H1 (cell line): ENCODE data around the gene BTN2A1. TPM values are rescaled to one million over a fixed set of nuclear protein-coding genes. Genes with fewer than 3 reads are reported as not detected.

ENCODE experiments used
- CTCF ChIA-PET: fragments of 300-600 bp; sonication (Branson Sonifier 250); formaldehyde crosslinking; loops from one replicate; lab custom pipeline; 2021; ENCODE audit not compliant: partially characterized antibody; lab: Charles Lee
- POLR2A ChIA-PET: fragments of 300-600 bp; sonication (Branson Sonifier 250); formaldehyde crosslinking; loops from one replicate; lab custom pipeline; 2021; ENCODE audit warnings: inconsistent platforms; ENCODE audit not compliant: partially characterized antibody; lab: Charles Lee
- DNase-seq, 2 experiments: peaks; one replicate each; pipeline versions ENCODE4 v3.0.0 to v3.0.0-alpha.2; 2010 to 2022; ENCODE audit warnings: low spot score in 2 of 2, low read depth in 1 of 2, mixed read lengths in 1 of 2
- FAIRE-seq: peaks from 2 replicates; lab custom pipeline; 2011; peaks lifted over from hg19 to GRCh38; lab: Jason Lieb, UNC
- H2AFZ ChIP-seq: 2 replicates; pipeline ENCODE4 v1.8.1; 2012; ENCODE audit warnings: low read length, inconsistent platforms
- H2AK5ac ChIP-seq: 2 replicates; pipeline ENCODE4 v1.6.1; 2013; ENCODE audit warnings: low read depth, low read length
- H2BK120ac ChIP-seq: replicated peaks from 2 replicates; pipeline ENCODE3; 2013; ENCODE audit warnings: low read depth, low read length, inconsistent platforms
- H2BK12ac ChIP-seq: 2 replicates; pipeline ENCODE4 v1.6.1; 2013; ENCODE audit warnings: low read depth, low read length
- H2BK15ac ChIP-seq: 2 replicates; pipeline ENCODE4 v1.6.1; 2013; ENCODE audit warnings: low read length
- H2BK20ac ChIP-seq: 2 replicates; pipeline ENCODE4 v1.6.1; 2013; ENCODE audit warnings: low read length
- H2BK5ac ChIP-seq: 2 replicates; pipeline ENCODE4 v1.6.1; 2013; ENCODE audit warnings: low read depth, low read length
- H3K14ac ChIP-seq: 2 replicates; pipeline ENCODE4 v1.6.1; 2013; ENCODE audit warnings: inconsistent platforms; ENCODE audit not compliant: insufficient read length
- H3K18ac ChIP-seq: 2 replicates; pipeline ENCODE4 v1.6.1; 2013; ENCODE audit warnings: low read length; ENCODE audit errors: extremely low read depth
- H3K23ac ChIP-seq: 2 replicates; pipeline ENCODE4 v1.6.1; 2013; ENCODE audit warnings: inconsistent platforms; ENCODE audit not compliant: insufficient read length
- H3K23me2 ChIP-seq: 2 replicates; pipeline ENCODE4 v1.6.1; 2013; ENCODE audit warnings: low read depth, low read length
- H3K27ac ChIP-seq: 2 replicates; pipeline ENCODE4 v1.6.1; 2011; ENCODE audit warnings: low read depth, low read length, inconsistent platforms
- H3K27me3 ChIP-seq, 4 experiments: replicated peaks in 1 of 4; 1 replicate in 1 of 4; 2 replicates in 3 of 4; pipeline versions ENCODE4 v1.6.1 to v1.8.1; 2011 to 2013; ENCODE audit warnings: low read length in 3 of 4, mild to moderate bottlenecking in 3 of 4, inconsistent platforms in 2 of 4, mixed read lengths in 2 of 4, moderate library complexity in 1 of 4; ENCODE audit not compliant: control insufficient read depth in 3 of 4, insufficient read depth in 3 of 4; ENCODE audit errors: extremely low read depth in 1 of 4
- H3K36me3 ChIP-seq, 4 experiments: 2 replicates each; pipeline versions ENCODE4 v1.6.1 to v1.8.1; 2011 to 2013; ENCODE audit warnings: mild to moderate bottlenecking in 4 of 4, low read length in 3 of 4, moderate library complexity in 2 of 4, control low read depth in 1 of 4, inconsistent platforms in 1 of 4; ENCODE audit not compliant: insufficient read depth in 4 of 4, control insufficient read depth in 2 of 4
- H3K4ac ChIP-seq: replicated peaks from 2 replicates; pipeline ENCODE3; 2013; ENCODE audit warnings: low read length, low read depth, mixed read lengths, inconsistent platforms; ENCODE audit not compliant: insufficient read length
- H3K4me1 ChIP-seq, 4 experiments: replicated peaks in 1 of 4; 1 replicate in 1 of 4; 2 replicates in 3 of 4; pipeline versions ENCODE4 v1.6.1 to v1.8.1; 2011 to 2013; ENCODE audit warnings: low read length in 3 of 4, inconsistent platforms in 2 of 4, mixed read lengths in 1 of 4; ENCODE audit not compliant: insufficient read depth in 4 of 4, control insufficient read depth in 3 of 4
- H3K4me2 ChIP-seq, 2 experiments: 2 replicates each; pipeline versions ENCODE4 v1.6.1 to v1.8.1; 2011 to 2013; ENCODE audit warnings: low read depth in 2 of 2, low read length in 2 of 2, control low read depth in 1 of 2, inconsistent platforms in 1 of 2, mild to moderate bottlenecking in 1 of 2; ENCODE audit not compliant: insufficient read depth in 1 of 2
- H3K4me3 ChIP-seq, 4 experiments: fragments of 200-600, 300-600 bp in 1 of 4; sonication (generic), shearing (Covaris generic), sonication (Bioruptor Twin) in 1 of 4; 2 replicates each; pipeline versions ENCODE4 v1.5.1 to v1.8.1; 2011 to 2016; ENCODE audit warnings: low read length in 4 of 4, low read depth in 3 of 4, control low read depth in 2 of 4, inconsistent platforms in 2 of 4, mild to moderate bottlenecking in 2 of 4, mixed read lengths in 1 of 4, moderate library complexity in 1 of 4; ENCODE audit not compliant: insufficient read depth in 2 of 4; ENCODE audit errors: extremely low read depth in 1 of 4
- H3K56ac ChIP-seq: replicated peaks from 2 replicates; pipeline ENCODE3; 2013; ENCODE audit warnings: low read depth, mild to moderate bottlenecking, mixed read lengths, low read length, inconsistent platforms; ENCODE audit not compliant: insufficient read length
- H3K79me1 ChIP-seq: 2 replicates; pipeline ENCODE4 v1.6.1; 2013; ENCODE audit warnings: low read depth, low read length, control low read depth
- H3K79me2 ChIP-seq, 2 experiments: 2 replicates each; pipeline versions ENCODE4 v1.6.1 to v1.8.1; 2012 to 2013; ENCODE audit warnings: low read length in 2 of 2, mild to moderate bottlenecking in 2 of 2, inconsistent platforms in 1 of 2; ENCODE audit not compliant: insufficient read depth in 2 of 2, control insufficient read depth in 1 of 2
- H3K9ac ChIP-seq, 4 experiments: replicated peaks in 1 of 4; 1 replicate in 1 of 4; 2 replicates in 3 of 4; pipeline versions ENCODE4 v1.6.1 to v1.8.1; 2011 to 2013; ENCODE audit warnings: low read depth in 3 of 4, low read length in 3 of 4, control low read depth in 2 of 4, mild to moderate bottlenecking in 2 of 4, moderate library complexity in 2 of 4, inconsistent platforms in 1 of 4; ENCODE audit errors: extremely low read depth in 1 of 4
- H3K9me3 ChIP-seq, 2 experiments: 2 replicates each; pipeline versions ENCODE4 v1.6.1 to v1.8.1; 2012 to 2013; ENCODE audit warnings: mild to moderate bottlenecking in 2 of 2, moderate library complexity in 2 of 2, control low read depth in 1 of 2, inconsistent platforms in 1 of 2, low read depth in 1 of 2, low read length in 1 of 2, mixed read lengths in 1 of 2; ENCODE audit not compliant: insufficient read depth in 2 of 2
- H4K20me1 ChIP-seq, 2 experiments: replicated peaks in 1 of 2; 2 replicates each; pipeline versions ENCODE3 to v1.8.1; 2011 to 2013; ENCODE audit warnings: inconsistent platforms in 2 of 2, low read length in 2 of 2, mild to moderate bottlenecking in 1 of 2; ENCODE audit not compliant: insufficient read depth in 2 of 2, control insufficient read depth in 1 of 2
- H4K5ac ChIP-seq: 2 replicates; pipeline ENCODE4 v1.6.1; 2013; ENCODE audit warnings: low read length, low read depth, mixed read lengths, inconsistent platforms; ENCODE audit not compliant: insufficient read length
- H4K8ac ChIP-seq: 2 replicates; pipeline ENCODE4 v1.8.0; 2013; ENCODE audit warnings: mild to moderate bottlenecking, moderate library complexity, low read length, inconsistent platforms; ENCODE audit not compliant: insufficient read depth; ENCODE audit errors: extremely low read depth
- H4K91ac ChIP-seq: replicated peaks from 2 replicates; pipeline ENCODE3; 2013; ENCODE audit warnings: low read length, mixed read lengths, inconsistent platforms; ENCODE audit not compliant: insufficient read length
- ASH2L ChIP-seq: fragments of 200-600, 300-600 bp; sonication (generic); IDR thresholded peaks from one replicate; pipeline ENCODE4 v1.7.1; 2017; ENCODE audit warnings: low read length
- CREB1 ChIP-seq: IDR thresholded peaks from 2 replicates; pipeline ENCODE4 v1.6.1; 2012; ENCODE audit warnings: inconsistent platforms
- E2F6 ChIP-seq: IDR thresholded peaks from 2 replicates; pipeline ENCODE4 v1.6.1; 2012; ENCODE audit warnings: inconsistent platforms
- HDAC2 ChIP-seq, 2 experiments: fragments of 300-600 bp in 1 of 2; sonication (generic) in 1 of 2; IDR thresholded peaks; 2 replicates each; pipeline ENCODE4 v1.6.1; 2011 to 2012; ENCODE audit warnings: low read depth in 2 of 2, low read length in 2 of 2, mild to moderate bottlenecking in 2 of 2, moderate library complexity in 2 of 2, borderline replicate concordance in 1 of 2, inconsistent platforms in 1 of 2
- KDM4A ChIP-seq: IDR thresholded peaks from one replicate; pipeline ENCODE4 v1.7.1; 2012; ENCODE audit warnings: low read depth, mild to moderate bottlenecking, moderate library complexity, low read length, inconsistent platforms; ENCODE audit not compliant: severe bottlenecking
- MAX ChIP-seq: IDR thresholded peaks from 2 replicates; pipeline ENCODE4 v1.6.1; 2012; ENCODE audit warnings: inconsistent platforms
- RBBP5 ChIP-seq: IDR thresholded peaks from 2 replicates; pipeline ENCODE4 v1.7.1; 2012; ENCODE audit warnings: low read depth, mild to moderate bottlenecking, inconsistent platforms, low read length, moderate library complexity, borderline replicate concordance
- RNF2 ChIP-seq: fragments of 200-900, 300-1000 bp; sonication (generic); IDR thresholded peaks from 2 replicates; pipeline ENCODE4 v1.7.1; 2016; ENCODE audit warnings: borderline replicate concordance, low read depth, mild to moderate bottlenecking, antibody characterized with exemption, low read length; ENCODE audit not compliant: poor library complexity, severe bottlenecking; ENCODE audit errors: missing control alignments
- SP2 ChIP-seq: IDR thresholded peaks from 2 replicates; pipeline ENCODE4 v1.6.1; 2012; ENCODE audit warnings: mild to moderate bottlenecking, low read length, inconsistent platforms
- SUZ12 ChIP-seq: fragments of 200-600 bp; sonication (generic); IDR thresholded peaks from 2 replicates; pipeline ENCODE4 v1.6.1; 2012; ENCODE audit warnings: mild to moderate bottlenecking, inconsistent platforms, low read length, moderate library complexity, mixed read lengths
- WGBS, 2 experiments: shearing (Covaris generic) in 1 of 2; methylation state at CpG; one replicate each; pipeline versions ENCODE4 v1.1.6 to v1.1.7; 2013 to 2015; ENCODE audit warnings: low lambda C conversion rate in 2 of 2, mixed read lengths in 2 of 2, inconsistent platforms in 1 of 2, low coverage in 1 of 2, missing lambda C conversion rate in 1 of 2; ENCODE audit not compliant: insufficient replicate concordance in 2 of 2, insufficient coverage in 1 of 2, insufficient read length in 1 of 2; ENCODE audit errors: extremely low coverage in 1 of 2, missing lambda C conversion rate in 1 of 2; 5-methylcytosine and 5-hydroxymethylcytosine counted together
- polyA plus RNA-seq, 7 experiments: library from polyadenylated mRNA; depleted of rRNA in 3 of 7; stranded (reverse) in 5 of 7; unstranded in 2 of 7; fragments of >200 nt in 5 of 7; fragments of 200-250 nt in 2 of 7; gene quantifications; 1 replicate in 5 of 7; 2 replicates in 1 of 7; 4 replicates in 1 of 7; pipeline versions ENCODE4 v1.2.1 to v1.2.3, GENCODE V29; 2011 to 2013; ENCODE audit warnings: missing spikeins in 2 of 7, mixed read lengths in 2 of 7
- total RNA-seq: library from RNA; stranded (reverse); fragmentation: NEBNext Ultra II Directional; extraction: Animal tissue kit (Norgen Biotek cat#: 25700); gene quantifications from 2 replicates; pipeline ENCODE4 v1.2.1, GENCODE V29; 2021

Gene BTN2A1
- total and polyA plus RNA-seq, 2 of the 8 experiments (the other 6 are each of a cell fraction or from before 2014, with no cell fraction given): 8.7 to 11.0 TPM

- H4K20me1 ChIP-seq: no peaks in the 10 kb centered on the region
- no peak overlapping the region for H3K14ac ChIP-seq
- H3K4me1 ChIP-seq: peaks cover 0 to 5% (median under 1%) of the 10 kb centered on the region in 4 experiments; a peak in 1 of 7 replicates
- peaks cover 13 to 30% (median 26%) of the 10 kb centered on the region in 4 experiments for H3K27me3 ChIP-seq
- H3K18ac ChIP-seq: peak overlapping the region; percentile 65
- H3K23me2 ChIP-seq: no peaks in the 10 kb centered on the region; the same call in 1 of the 2 replicates
- ChIA-PET POLR2A (interaction anchor here (0.5 to 2.1 kb wide), 6 partner anchors 20 to 284 kb away, joined by 3 to 9 read pairs (median 3); partner anchors contain the start of gene HMGN4), CTCF (interaction anchor here (0.9 to 1.7 kb wide), 6 partner anchors 9 to 160 kb away, joined by 3 to 5 read pairs (median 3); no protein-coding TSS in a partner anchor)
- H3K27ac ChIP-seq: no peak overlapping the region
- 10% methylated on average over 49 of the region's 49 CpGs; no CpG with 5 or more reads in 1 of the 2 experiments for WGBS, 2 experiments
- H4K91ac ChIP-seq: no peak overlapping the region
- H2BK5ac ChIP-seq: no peak overlapping the region
- no peak overlapping the region for H3K9ac ChIP-seq
- H3K4ac ChIP-seq: no peak overlapping the region
- H4K8ac ChIP-seq: no peak overlapping the region
- H2BK15ac ChIP-seq: no peak overlapping the region
- no peak overlapping the region for H2BK120ac ChIP-seq
- H4K5ac ChIP-seq: no peak overlapping the region
- FAIRE-seq (no peak), DNase-seq (peak; percentile 7 to 72)
- no peaks in the 10 kb centered on the region for H3K79me2 ChIP-seq
- no peaks in the 10 kb centered on the region for H3K36me3 ChIP-seq
- peak overlapping the region; percentile 80 to 86 for H3K4me2 ChIP-seq
- no peak overlapping the region for H3K23ac ChIP-seq
- peak overlapping the region; percentile 33 to 56 (median 42) for H3K4me3 ChIP-seq
- no peaks in the 10 kb centered on the region for H3K9me3 ChIP-seq
- no peaks in the 10 kb centered on the region for H3K79me1 ChIP-seq
- peak overlapping the region; percentile 71 for H2AFZ ChIP-seq
- no peak overlapping the region for H2BK20ac ChIP-seq
- no peak overlapping the region for H3K56ac ChIP-seq
- H2AK5ac ChIP-seq: no peak overlapping the region
- H2BK12ac ChIP-seq: no peak overlapping the region
- TF ChIP-seq MAX: peak; percentile 99
- peak; percentile 98 for TF ChIP-seq E2F6
- no peak for TF ChIP-seq SP2
- 0 out of 4 replicates have a peak, but pooled peaks of 1 of the 2 experiments have one; percentile 34 for TF ChIP-seq HDAC2 (IDR thresholded peaks at IDR 0.05; ENCODE audit: borderline replicate concordance in 1 of 2, low read depth in 2 of 2, low read length in 2 of 2)
- peak; percentile 66; the same call in 1 of the 2 replicates for TF ChIP-seq RBBP5
- TF ChIP-seq CREB1: peak; percentile 76
- TF ChIP-seq SUZ12: peak; percentile 89
- peak; percentile 69 for TF ChIP-seq RNF2
- peak; percentile 96 for TF ChIP-seq KDM4A
- TF ChIP-seq ASH2L: peak; percentile 86
Observed at GRCh38 chr6:26501482-26501986, 43.8 kb downstream of the BTN2A1 start.
